ENCODE measurements around the gene SERPINB10. TPM values are rescaled to one million over a fixed set of nuclear protein-coding genes. Genes with fewer than 3 reads are reported as not detected.

The SERPINB10 gene
- total and polyA plus RNA-seq, 2 of the 8 experiments (the other 6 are each of a cell fraction or from before 2014, with no cell fraction given), result not detected

GRCh38 chr18:63890950-63891304 is 16.8 kb upstream of the SERPINB10 start:
- no peaks in the 10 kb centered on the region for H3K36me3 ChIP-seq (ENCODE audit: control insufficient read depth in 2 of 4, insufficient read depth in 4 of 4, low read length in 3 of 4)
- no peaks in the 10 kb centered on the region for H3K27me3 ChIP-seq (replicated peaks in 1 of 4; ENCODE audit: control insufficient read depth in 3 of 4, extremely low read depth in 1 of 4, insufficient read depth in 3 of 4, low read length in 3 of 4)
- H2BK12ac ChIP-seq (ENCODE audit: low read depth, low read length), result no peak overlapping the region
- ChIA-PET CTCF (ENCODE audit: partially characterized antibody) (interaction anchor here (0.6 to 1.4 kb wide), 3 partner anchors 11 to 390 kb away, joined by 3 to 5 read pairs (median 4); no protein-coding TSS in a partner anchor), POLR2A (ENCODE audit: partially characterized antibody) (no interaction called here)
- FAIRE-seq (no peak), DNase-seq (ENCODE audit: low read depth in 1 of 2, low spot score in 2 of 2) (no peak)
- no peak overlapping the region for H4K91ac ChIP-seq (replicated peaks; ENCODE audit: insufficient read length, low read length)
- H2AFZ ChIP-seq (ENCODE audit: low read length), result no peak overlapping the region
- no peak overlapping the region for H3K4ac ChIP-seq (replicated peaks; ENCODE audit: insufficient read length, low read depth, low read length)
- H3K9me3 ChIP-seq (ENCODE audit: insufficient read depth in 2 of 2, low read depth in 1 of 2, low read length in 1 of 2), result no peaks in the 10 kb centered on the region
- H4K8ac ChIP-seq (ENCODE audit: extremely low read depth, insufficient read depth, low read length), result no peak overlapping the region
- no peaks in the 10 kb centered on the region for H3K79me2 ChIP-seq (ENCODE audit: control insufficient read depth in 1 of 2, insufficient read depth in 2 of 2, low read length in 2 of 2)
- no peak overlapping the region for H2BK120ac ChIP-seq (replicated peaks; ENCODE audit: low read depth, low read length)
- H4K20me1 ChIP-seq (replicated peaks in 1 of 2; ENCODE audit: control insufficient read depth in 1 of 2, insufficient read depth in 2 of 2, low read length in 2 of 2), result no peaks in the 10 kb centered on the region
- WGBS, 2 experiments (ENCODE audit: extremely low coverage in 1 of 2, insufficient coverage in 1 of 2, insufficient read length in 1 of 2, insufficient replicate concordance in 2 of 2, low coverage in 1 of 2, low lambda C conversion rate in 2 of 2, missing lambda C conversion rate in 1 of 2), result 85% methylated on average over 5 of the region's 5 CpGs; no CpG with 5 or more reads in 1 of the 2 experiments
- no peaks in the 10 kb centered on the region for H3K23me2 ChIP-seq (ENCODE audit: low read depth, low read length)
- H3K23ac ChIP-seq (ENCODE audit: insufficient read length), result no peak overlapping the region
- H3K56ac ChIP-seq (replicated peaks; ENCODE audit: insufficient read length, low read depth, low read length), result no peak overlapping the region
- no peak overlapping the region for H3K9ac ChIP-seq (replicated peaks in 1 of 4; ENCODE audit: extremely low read depth in 1 of 4, low read depth in 3 of 4, low read length in 3 of 4)
- no peak overlapping the region for H4K5ac ChIP-seq (ENCODE audit: insufficient read length, low read depth, low read length)
- no peaks in the 10 kb centered on the region for H3K4me1 ChIP-seq (replicated peaks in 1 of 4; ENCODE audit: control insufficient read depth in 3 of 4, insufficient read depth in 4 of 4, low read length in 3 of 4)
- H3K4me3 ChIP-seq (ENCODE audit: extremely low read depth in 1 of 4, insufficient read depth in 2 of 4, low read depth in 3 of 4, low read length in 4 of 4), result no peak overlapping the region
- no peak for TF ChIP-seq CBX8 (IDR thresholded peaks at IDR 0.05; ENCODE audit: borderline replicate concordance, low read depth, low read length)
- no peak for TF ChIP-seq JUN (IDR thresholded peaks at IDR 0.05; ENCODE audit: low read depth, low read length)
- TF ChIP-seq E2F6 (IDR thresholded peaks at IDR 0.05), result no peak
- no peak for TF ChIP-seq GTF2F1 (IDR thresholded peaks at IDR 0.05; ENCODE audit: borderline replicate concordance, low read depth, low read length)
- no peak overlapping the region for H2BK15ac ChIP-seq (ENCODE audit: low read length)
- H3K79me1 ChIP-seq (ENCODE audit: low read depth, low read length), result no peaks in the 10 kb centered on the region
- H3K4me2 ChIP-seq (ENCODE audit: insufficient read depth in 1 of 2, low read depth in 2 of 2, low read length in 2 of 2), result no peak overlapping the region
- no peak overlapping the region for H2AK5ac ChIP-seq (ENCODE audit: low read depth, low read length)
- H2BK5ac ChIP-seq (ENCODE audit: low read depth, low read length), result no peak overlapping the region
- no peak overlapping the region for H3K14ac ChIP-seq (ENCODE audit: insufficient read length)
- no peak overlapping the region for H2BK20ac ChIP-seq (ENCODE audit: low read length)
- H3K27ac ChIP-seq (ENCODE audit: low read depth, low read length), result no peak overlapping the region
- no peak overlapping the region for H3K18ac ChIP-seq (ENCODE audit: extremely low read depth, low read length)

Data from H1 (cell line).